Right kidney (tissue), 1 donor: Measurements from ENCODE around the gene PCSK4.
"Not testable (repeated sequence)": the region's sequence is repeated elsewhere in the genome, so short reads cannot be mapped to it uniquely, and the experiment has no call there.

Experiments used
- DNase-seq: peaks from one replicate; pipeline ENCODE4 v3.0.0-alpha.2; 2016

PCSK4 gene

GRCh38 chr19:1522061-1522460 is 31.9 kb upstream of the PCSK4 start:
- no peak for DNase-seq

GRCh38 chr19:1521636-1522035 is 31.5 kb upstream of the PCSK4 start:
- DNase-seq, result no peak

DNA sequence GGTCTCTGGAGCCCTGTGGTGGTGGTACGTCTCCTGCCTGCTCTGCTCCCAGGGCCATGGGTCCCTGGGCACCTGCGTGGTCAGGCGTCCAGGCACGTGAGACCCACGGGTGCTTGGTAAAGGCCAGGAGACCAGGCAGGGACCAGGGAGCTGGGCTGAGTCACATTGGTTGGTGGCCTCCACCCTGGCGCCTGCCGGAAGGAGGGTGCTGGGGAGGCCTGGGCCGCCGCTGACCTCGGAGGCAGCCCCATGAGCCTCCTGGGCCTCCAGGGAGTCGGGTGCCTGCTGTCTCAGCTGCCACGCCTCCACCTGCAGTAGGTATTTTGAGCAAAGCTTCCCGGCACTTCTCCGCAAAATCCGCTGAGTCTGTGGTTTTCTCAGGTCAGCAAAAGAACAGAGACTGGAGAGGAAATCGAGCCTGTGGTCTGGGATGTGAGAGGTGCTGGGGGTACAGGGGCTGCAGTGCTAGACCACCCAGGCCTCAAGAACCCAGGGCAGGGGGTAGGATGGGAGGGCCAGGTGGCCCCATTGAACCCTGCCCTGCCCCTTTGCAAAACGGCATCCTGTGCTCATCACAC is 30.1 kb upstream of the PCSK4 start:
- no peak for DNase-seq

DNA sequence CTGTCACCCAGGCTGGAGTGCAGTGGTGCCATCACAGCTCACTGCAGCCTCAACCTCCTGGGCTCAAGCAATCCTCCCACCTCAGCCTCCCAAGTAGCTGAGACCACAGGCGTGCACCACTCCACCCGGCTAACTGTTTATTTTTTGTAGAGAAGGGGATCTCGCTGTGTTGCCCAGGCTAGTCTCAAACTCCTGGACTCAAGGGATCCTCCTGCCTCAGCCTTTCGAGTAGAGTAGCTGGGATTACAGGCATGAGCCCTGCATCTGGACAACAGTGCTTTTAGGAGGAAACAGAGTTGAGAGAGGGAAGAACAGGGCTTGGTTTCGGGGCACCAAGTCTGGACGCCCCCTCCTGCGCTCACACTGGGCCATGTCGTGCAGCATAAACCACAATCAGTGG is 29.7 kb upstream of the PCSK4 start:
- not testable (repeated sequence) for DNase-seq

DNA sequence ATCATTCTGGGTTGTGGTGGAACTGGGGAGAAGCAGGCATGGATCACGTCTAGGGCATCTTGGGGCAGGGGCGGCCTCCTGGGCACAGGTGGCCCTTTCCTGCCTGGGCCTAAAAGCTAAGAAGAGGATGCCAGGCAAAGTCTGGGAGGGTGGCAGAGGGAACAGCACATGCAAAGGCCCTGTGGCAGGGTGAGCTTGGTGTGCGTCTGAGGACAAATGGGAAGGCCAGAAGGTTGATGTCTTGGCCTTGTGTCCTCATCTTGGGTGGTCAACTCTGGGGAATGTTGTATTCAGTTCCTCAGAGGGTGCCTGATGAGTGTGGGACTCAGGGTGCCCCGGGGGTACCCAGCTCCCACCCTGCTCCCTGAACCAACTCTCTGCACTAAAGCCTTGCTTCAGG is 28.3 kb upstream of the PCSK4 start:
- no peak for DNase-seq

GRCh38 chr19:1516395-1516753 is 26.2 kb upstream of the PCSK4 start:
- no peak for DNase-seq

- no peak for DNase-seq
Measured at GRCh38 chr19:1514986-1515721, 25.0 kb upstream of the PCSK4 start.

DNA sequence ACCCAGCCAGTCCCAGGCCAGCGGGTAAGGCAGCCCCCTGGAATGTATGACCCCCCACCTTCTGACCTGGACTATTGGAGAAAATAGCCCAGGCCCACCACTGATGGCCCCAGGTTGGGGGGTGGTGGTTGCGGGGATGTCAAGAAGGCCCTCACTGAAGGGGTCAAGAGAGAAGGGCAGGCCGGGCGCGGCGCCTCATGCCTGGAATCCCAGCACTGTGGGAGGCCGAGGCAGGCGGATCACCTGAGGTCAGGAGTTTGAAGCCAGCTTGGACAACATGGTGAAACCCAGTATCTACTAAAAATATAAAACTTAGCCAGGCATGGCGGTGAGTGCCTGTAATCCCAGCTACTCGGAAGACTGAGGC is 24.1 kb upstream of the PCSK4 start:
- no peak for DNase-seq

- DNase-seq, result no peak
Measured at GRCh38 chr19:1513499-1514294, 23.5 kb upstream of the PCSK4 start.

- DNase-seq, result no peak
Measured at GRCh38 chr19:1512671-1513498, 22.7 kb upstream of the PCSK4 start, which contains the start of gene ADAMTSL5. Gene ADAMTSL5 (minus strand): TSS chr19:1513019. CDS start chr19:1510943, 2,076 bp downstream.

DNA sequence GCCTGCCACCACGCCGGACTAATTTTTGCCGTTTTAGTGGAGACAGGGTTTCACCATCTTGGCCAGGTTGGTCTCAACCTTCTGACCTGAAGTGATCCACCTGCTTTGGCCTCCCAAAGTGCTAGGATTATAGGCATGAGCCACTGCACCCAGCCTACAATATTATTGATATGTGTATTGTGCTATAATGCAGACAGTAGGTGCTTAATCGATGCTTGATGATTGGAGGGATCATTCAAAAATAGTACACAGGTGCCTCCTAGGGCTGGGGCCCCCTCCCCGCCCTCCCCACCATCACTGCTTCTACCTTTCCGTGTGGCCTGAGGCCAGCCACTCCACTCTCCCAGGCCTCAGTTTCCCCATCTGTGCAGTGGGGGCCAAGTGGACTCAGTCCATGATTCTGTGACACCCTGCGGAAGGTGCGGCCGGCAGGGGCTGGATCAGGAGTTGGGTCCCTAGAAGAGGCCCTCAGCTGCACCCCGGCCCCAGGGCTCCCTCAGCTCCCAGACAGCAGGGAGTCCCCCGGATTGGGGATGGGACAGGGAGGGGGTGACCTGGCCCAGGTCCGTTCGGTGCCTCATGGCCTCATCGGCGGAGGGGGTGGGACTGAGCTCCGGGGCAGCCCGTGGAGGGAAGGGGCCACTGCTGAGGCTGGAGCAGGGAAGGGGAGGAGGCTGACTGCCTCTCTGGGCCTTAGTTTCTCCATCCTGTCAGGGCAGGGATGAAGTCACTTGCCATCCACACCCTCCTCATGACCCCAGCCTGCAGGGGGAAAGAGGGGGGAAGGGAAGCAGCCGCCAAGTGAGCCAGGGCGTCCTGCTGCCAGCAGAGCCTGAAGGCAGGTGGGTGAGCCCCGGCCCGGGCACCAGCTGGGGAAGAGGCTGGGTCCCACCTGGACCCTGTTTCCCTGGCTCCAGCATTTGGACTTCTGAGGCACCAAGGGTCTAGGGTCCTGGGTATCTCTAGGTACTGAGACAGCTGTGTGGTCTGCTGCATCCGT is 21.5 kb upstream of the PCSK4 start:
- DNase-seq, result no peak

GRCh38 chr19:1510807-1511206 is 20.7 kb upstream of the PCSK4 start:
- DNase-seq, result no peak

DNA sequence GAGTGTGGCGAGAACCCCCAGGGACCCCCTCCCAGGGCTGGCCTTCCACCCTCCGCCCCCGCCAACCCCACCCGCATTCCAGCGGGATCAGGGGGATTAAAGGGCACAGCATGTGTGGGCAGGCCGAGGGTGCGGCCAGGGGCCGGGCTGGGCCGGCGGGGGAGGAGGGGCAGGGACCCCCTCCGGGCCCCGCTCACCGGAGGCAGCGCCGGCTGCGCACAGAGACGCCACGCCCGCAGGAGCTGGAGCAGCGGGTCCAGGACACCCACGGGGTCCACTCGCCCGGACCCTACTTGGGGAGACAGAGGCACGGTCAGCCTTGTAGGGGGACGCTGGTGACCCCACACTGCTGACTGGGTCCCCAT is 20.3 kb upstream of the PCSK4 start:
- no peak for DNase-seq

DNA sequence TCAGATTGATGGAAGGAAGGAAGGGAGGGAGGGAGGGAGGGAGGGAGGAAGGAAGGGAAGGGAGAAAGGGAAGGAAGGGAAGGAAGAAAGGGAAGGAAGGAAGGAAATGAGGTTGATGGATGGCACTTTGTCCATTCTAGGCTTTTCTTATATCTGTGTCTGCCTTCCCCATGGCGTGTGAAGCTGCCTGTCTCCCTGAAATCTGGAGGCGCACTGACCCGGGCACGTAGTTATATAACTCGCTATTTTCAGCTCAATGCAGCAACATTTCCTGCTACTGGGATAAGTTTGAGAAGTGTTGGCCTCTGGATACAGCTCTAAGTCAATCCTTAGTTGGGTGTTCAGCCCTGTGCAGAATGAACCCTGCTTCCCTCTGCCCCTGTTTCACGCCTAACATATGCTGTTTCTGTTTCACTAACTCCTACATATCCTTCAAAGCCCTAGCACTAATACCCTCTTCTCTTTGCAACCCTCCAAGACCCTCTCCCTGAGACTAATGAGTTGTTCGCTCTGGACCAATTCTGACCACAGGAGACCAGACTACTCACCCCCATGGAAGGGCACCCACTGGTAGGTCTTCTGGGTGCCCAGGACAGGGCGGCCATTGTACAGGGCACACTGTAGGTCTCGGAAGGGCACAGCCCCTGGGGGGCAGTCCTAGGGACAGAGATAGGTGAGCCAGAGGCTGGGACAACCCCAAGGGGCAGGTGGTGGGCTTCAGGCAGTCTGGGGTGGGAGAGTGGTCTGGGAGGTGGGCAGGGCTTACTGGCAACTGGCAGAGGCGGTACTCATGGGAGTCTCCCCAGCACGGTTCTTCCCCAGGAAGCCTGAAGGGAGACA is 19.7 kb upstream of the PCSK4 start:
- no peak for DNase-seq

DNA sequence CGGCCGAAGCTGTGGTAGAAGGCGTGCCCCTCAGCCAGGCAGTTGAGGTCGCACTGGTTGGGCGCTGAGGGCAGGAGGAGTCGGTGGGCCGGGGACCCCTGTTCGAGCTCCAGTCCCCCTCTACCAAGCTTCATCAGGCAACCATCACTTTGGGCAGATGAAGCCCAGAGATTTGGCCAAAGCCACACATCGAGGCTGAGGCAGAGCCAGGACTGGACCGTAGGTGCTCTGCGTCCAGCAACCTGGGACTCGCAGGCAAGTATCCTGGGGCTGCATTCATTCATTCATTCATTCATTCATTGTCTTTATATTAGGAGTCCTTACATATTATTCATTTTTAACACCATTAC is 18.3 kb upstream of the PCSK4 start:
- DNase-seq, result peak; percentile 55

DNA sequence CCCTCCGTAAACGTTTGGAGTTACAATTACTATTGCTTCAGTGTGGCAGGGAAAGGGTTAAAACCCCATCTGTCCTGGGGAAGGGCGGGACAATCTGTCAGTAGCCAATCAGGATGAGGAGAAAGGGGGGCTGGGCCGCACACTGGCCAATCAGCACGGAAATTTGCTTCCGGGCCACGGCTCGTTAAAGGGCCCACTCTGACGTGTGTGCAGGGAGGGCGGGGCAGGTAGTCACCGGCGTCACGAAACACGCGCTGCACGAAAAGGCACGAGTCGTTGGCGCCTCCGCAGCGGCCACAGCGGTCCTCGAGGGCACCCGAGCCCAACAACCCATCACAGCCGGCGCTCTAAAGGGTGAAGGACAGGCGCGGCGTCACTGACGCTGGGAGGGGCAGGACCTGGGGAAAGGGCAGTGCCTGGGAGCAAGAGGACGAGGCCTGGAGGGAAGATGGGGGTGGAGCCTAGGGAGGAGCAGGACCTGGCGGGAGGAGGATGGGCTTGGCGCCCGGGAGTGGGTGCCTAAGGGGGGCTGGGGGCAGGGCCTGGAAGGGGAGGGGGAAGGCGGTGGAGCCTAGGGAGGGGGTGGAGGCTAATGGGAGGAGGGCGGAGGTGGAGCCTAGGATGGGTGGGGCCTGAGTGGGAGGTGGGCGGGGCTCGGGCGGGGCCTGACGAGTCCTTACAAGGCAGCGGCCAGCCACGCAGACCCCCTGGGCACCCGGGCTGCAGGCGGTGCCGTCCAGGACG is 17.8 kb upstream of the PCSK4 start:
- peak; percentile 97 for DNase-seq

GRCh38 chr19:1507192-1507660 is 17.1 kb upstream of the PCSK4 start:
- no peak for DNase-seq

- DNase-seq, result no peak
Measured at GRCh38 chr19:1505991-1506881, 16.1 kb upstream of the PCSK4 start.

GRCh38 chr19:1505012-1505411 is 14.9 kb upstream of the PCSK4 start:
- no peak for DNase-seq
